ENCODE measurements around the gene ATP10B.

ATP10B gene

DNA sequence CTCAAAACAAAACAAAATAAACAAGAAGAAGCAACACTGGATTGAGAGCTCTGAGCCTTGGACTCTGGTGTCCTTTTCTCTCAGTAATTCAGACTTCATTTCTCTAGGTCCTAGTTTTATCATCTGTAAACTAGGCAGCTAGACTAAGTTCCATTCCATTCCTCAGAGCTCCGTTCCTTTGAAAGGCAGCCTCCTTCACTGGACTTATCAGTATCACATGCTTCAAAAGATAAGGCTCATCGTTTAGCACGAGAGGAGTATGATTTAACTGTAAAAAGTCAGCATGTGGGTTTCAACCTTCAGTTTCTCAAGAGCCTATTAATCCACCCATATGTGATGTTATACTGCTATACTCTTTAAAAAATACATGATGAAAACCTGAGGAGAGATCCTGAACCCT is 1.6 kb downstream of the ATP10B start:
- Histone ChIP-seq H3K9me3 (replicated peaks in 1 of 11) (no peaks in the 10 kb centered on the region), H3K4me2 (no peak overlapping the region), H4K20me1 (no peaks in the 10 kb centered on the region), H3K27ac (no peak overlapping the region), H3K36me3 (no peaks in the 10 kb centered on the region), H3K4me1 (peaks cover 0 to 3% (median 0%) of the 10 kb centered on the region in 10 experiments; a peak in 1 of 20 replicates), H3K4me3 (no peak overlapping the region), H3K9ac (no peak overlapping the region), H3K27me3 (no peaks in the 10 kb centered on the region)
- TF ChIP-seq Cebpa-rat (IDR thresholded peaks at IDR 0.05) = no peak

DNA sequence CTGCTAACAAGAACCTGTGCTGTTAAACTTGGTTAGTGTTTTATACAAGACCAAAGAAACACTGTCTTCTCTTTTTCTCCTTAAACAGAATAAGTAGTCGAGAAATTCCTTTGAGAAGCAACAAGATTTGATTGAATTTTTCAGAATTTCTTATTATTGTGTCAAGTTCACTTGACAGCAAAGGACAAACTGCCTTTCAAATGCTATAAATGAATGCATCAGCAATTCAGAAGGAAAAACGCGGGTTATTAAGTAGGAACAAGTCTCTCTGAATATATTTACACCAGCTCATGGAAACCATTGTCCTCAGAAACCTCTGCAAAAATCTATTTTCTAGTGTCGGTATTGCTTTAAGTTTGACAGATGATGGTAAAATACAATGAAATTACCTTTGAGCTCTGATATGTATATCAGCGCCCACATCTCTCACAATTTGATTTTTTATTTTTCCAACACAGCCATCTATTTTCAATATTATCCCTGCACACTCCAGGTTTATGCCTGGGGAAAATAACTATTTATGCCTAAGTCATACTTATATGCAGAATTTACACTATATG is 4.4 kb downstream of the ATP10B start:
- Histone ChIP-seq H3K4me3 (no peak overlapping the region), H3K9me3 (replicated peaks in 1 of 11) (no peaks in the 10 kb centered on the region), H3K4me2 (no peak overlapping the region), H3K27ac (no peak overlapping the region), H3K4me1 (peaks cover 0 to 11% (median 7%) of the 10 kb centered on the region in 10 experiments; a peak in 15 of 20 replicates), H3K36me3 (no peaks in the 10 kb centered on the region), H3K27me3 (no peaks in the 10 kb centered on the region), H3K9ac (no peak overlapping the region), H4K20me1 (no peaks in the 10 kb centered on the region)
- no peak for TF ChIP-seq Cebpa-rat (IDR thresholded peaks at IDR 0.05)

DNA sequence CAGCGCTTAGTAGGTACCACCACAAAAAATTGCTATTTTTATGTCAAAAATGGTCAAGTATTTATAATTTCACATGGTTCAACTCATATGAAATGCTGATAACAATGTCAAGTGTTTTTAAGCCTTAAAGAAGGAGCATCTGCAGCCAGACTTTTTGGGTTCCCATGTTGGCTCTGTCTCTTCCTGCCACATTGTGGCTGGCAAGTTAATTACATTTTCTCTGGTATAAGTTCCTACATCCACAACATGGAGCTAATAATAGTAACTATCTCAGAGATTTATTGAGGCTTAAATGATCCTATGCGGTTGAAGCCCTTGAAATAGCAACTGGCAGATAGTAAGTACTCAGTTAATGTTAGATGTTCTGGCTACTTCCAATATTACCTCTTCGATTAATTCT is 5.4 kb downstream of the ATP10B start:
- H3K9ac ChIP-seq = no peak overlapping the region
- H4K20me1 ChIP-seq = no peaks in the 10 kb centered on the region
- no peak overlapping the region for H3K4me2 ChIP-seq
- peaks cover 0 to 12% (median 8%) of the 10 kb centered on the region in 10 experiments; a peak in 15 of 20 replicates for H3K4me1 ChIP-seq
- H3K9me3 ChIP-seq (replicated peaks in 1 of 11) = no peaks in the 10 kb centered on the region
- no peak for TF ChIP-seq Cebpa-rat (IDR thresholded peaks at IDR 0.05)
- no peaks in the 10 kb centered on the region for H3K27me3 ChIP-seq
- no peak overlapping the region for H3K27ac ChIP-seq
- H3K4me3 ChIP-seq = no peak overlapping the region
- no peaks in the 10 kb centered on the region for H3K36me3 ChIP-seq

DNA sequence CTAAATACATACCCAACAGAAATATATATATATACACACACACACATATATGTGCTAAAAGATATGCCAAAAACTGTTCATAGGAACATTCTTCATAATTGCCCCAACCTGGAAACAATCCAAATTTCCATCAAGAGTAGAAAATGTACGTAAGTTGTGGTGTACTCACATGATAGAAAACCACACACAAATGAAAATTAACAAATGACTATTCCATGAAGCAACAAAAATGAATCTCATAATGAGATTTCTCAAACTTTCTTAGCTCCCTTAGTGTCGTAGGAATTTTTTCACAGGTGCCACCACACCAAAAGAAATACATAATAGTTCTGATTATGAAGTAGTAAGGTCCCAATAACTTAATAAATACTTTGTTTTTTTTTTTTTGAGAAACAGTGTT is 7.8 kb downstream of the ATP10B start:
- Histone ChIP-seq H3K4me2 (no peak overlapping the region), H3K9ac (no peak overlapping the region), H3K4me1 (peaks cover 0 to 12% (median 8%) of the 10 kb centered on the region in 10 experiments; a peak in 15 of 20 replicates), H3K36me3 (no peaks in the 10 kb centered on the region), H3K4me3 (no peak overlapping the region), H3K9me3 (replicated peaks in 1 of 11) (no peaks in the 10 kb centered on the region), H4K20me1 (no peaks in the 10 kb centered on the region), H3K27me3 (no peaks in the 10 kb centered on the region), H3K27ac (no peak overlapping the region)
- no peak for TF ChIP-seq Cebpa-rat (IDR thresholded peaks at IDR 0.05)

DNA sequence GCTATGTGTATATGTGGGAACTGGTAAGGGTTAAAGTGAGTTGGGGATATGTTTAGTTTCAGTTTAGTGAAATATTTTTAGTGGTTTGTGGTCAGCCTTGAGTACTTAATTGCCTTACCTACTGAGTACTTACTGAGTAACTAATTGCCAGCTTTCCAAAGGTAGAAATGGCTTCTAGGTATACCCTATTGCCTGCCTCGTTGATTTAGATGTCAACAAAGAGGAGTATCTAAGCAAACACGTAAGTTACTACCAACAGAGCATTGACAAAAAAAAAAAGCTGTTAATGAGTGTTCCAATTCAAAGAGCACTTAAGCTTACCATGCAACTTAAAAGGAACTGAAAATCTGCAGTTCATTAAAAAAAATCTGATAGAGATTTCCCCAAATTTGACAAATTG is 8.8 kb downstream of the ATP10B start:
- no peaks in the 10 kb centered on the region for H3K36me3 ChIP-seq
- TF ChIP-seq Cebpa-rat (IDR thresholded peaks at IDR 0.05) = no peak
- no peaks in the 10 kb centered on the region for H4K20me1 ChIP-seq
- peaks cover 0 to 12% (median 7%) of the 10 kb centered on the region in 10 experiments; a peak in 15 of 20 replicates for H3K4me1 ChIP-seq
- H3K4me2 ChIP-seq = peak overlapping the region; percentile 20 to 88 (median 44); a peak in 18 of 22 replicates
- peak overlapping the region in 4 of 11 experiments; percentile 20 to 58 (median 46); a peak in 3 of 22 replicates for H3K9ac ChIP-seq
- H3K27ac ChIP-seq = peak overlapping the region in 4 of 11 experiments; percentile 12 to 64 (median 46); a peak in 5 of 22 replicates
- peak overlapping the region in 4 of 10 experiments; percentile 25 to 52 (median 40); a peak in 6 of 20 replicates for H3K4me3 ChIP-seq
- no peaks in the 10 kb centered on the region for H3K27me3 ChIP-seq
- H3K9me3 ChIP-seq (replicated peaks in 1 of 11) = no peaks in the 10 kb centered on the region

DNA sequence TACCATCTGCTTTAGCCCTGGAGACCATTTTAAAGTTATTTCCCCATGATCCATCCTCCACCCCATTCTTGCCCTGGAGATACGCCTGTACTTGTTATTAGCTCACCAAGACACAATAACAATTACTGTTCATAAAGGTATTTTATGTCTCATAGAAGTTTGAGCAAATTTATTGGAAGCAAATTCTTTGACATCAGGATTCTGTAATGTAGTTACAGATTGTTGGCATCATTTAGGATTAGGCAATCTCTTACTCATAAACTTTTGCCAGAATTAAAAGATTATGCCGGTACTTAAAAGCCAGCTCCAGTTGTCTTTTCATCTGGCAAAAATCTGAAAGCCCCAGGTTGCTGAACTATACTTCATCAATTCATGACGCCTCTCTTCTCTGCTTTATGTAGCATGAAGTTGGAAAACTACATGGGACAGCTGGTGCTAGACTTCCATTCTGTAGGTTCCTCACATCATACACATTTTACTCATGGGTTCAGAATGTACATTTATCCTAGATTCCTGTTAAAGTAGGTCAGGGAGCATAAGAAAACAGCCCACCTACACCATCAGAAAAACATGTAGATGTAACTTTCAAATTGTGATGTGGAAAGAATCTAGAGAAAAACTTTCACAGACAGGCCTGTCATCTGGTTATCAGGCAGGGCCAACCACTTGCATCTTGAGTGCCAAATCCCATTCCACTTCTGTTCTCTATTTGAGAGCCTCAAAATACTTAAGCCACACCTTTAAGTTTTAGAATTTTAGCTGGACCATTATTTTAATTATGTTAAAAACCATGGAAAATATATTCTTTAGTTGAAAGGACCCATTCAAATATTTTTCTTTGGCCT is 14.0 kb downstream of the ATP10B start:
- H3K9me3 ChIP-seq (replicated peaks in 1 of 11) = peaks cover 6 to 18% (median 14%) of the 10 kb centered on the region in 11 experiments
- no peak overlapping the region for H3K27ac ChIP-seq
- H3K9ac ChIP-seq = no peak overlapping the region
- no peak overlapping the region for H3K4me3 ChIP-seq
- no peak overlapping the region for H3K4me2 ChIP-seq
- no peaks in the 10 kb centered on the region for H4K20me1 ChIP-seq
- TF ChIP-seq Cebpa-rat (IDR thresholded peaks at IDR 0.05) = no peak
- H3K27me3 ChIP-seq = no peaks in the 10 kb centered on the region
- H3K36me3 ChIP-seq = no peaks in the 10 kb centered on the region
- peaks cover 2 to 21% (median 10%) of the 10 kb centered on the region in 10 experiments; a peak in 15 of 20 replicates for H3K4me1 ChIP-seq

DNA sequence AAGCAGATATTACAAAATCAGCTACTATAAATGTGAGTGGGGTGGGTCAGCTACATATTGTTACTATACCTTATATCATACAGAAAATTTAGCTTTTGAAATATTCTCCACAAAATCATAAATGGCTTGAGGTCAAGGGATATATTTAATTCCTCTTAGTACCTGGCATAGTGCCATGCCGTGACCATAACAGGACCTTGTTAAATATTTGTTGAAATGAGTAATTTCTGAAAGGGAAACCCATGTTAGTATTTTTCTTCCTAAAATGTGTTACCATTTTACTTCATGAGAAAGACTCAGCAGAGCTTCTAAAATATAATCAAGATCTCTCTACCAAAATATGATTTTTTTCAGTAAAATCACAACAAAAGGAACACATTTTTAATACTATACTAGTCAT is 14.8 kb downstream of the ATP10B start:
- no peaks in the 10 kb centered on the region for H3K36me3 ChIP-seq
- H3K27ac ChIP-seq = no peak overlapping the region
- H3K27me3 ChIP-seq = no peaks in the 10 kb centered on the region
- TF ChIP-seq Cebpa-rat (IDR thresholded peaks at IDR 0.05) = no peak
- H3K4me2 ChIP-seq = no peak overlapping the region
- H3K9me3 ChIP-seq (replicated peaks in 1 of 11) = peaks cover 13 to 25% (median 20%) of the 10 kb centered on the region in 11 experiments
- H3K4me1 ChIP-seq = peaks cover 0 to 17% (median 6%) of the 10 kb centered on the region in 10 experiments; a peak in 10 of 20 replicates
- no peak overlapping the region for H3K9ac ChIP-seq
- H4K20me1 ChIP-seq = no peaks in the 10 kb centered on the region
- H3K4me3 ChIP-seq = no peak overlapping the region

DNA sequence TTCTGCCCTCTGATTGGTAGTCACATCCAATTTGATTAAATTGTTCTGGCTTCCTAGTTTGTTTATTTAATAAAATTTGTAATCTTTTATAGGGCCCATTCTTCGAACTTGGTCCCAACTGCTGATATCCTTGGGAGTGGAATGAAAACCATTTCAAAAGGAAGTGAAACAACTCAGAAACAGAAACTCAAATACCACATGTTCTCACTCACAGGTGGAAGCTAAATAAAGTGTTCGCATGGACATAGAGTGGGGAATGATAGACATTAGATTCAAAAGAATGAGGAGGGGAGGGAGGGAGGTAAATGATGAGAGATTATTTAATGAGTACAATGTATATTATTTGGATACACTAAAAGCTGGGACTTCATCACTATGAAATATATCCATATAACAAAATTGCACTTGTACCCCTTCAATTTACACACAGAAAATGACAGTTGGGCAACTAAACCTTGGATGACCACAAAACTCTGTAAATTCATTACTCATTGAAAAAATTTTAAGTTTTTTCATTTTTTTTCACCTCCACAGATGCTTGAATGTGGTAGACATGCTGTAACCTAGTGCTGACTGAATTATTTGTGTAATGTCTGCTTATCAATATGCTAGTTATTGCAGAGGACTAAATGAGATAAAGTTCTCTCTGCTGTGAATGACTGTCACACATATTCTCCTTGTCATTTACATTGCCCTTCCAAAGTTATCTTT is 16.0 kb downstream of the ATP10B start:
- no peak for TF ChIP-seq Cebpa-rat (IDR thresholded peaks at IDR 0.05)
- no peaks in the 10 kb centered on the region for H3K36me3 ChIP-seq
- no peak overlapping the region for H3K4me3 ChIP-seq
- H3K4me1 ChIP-seq = peaks cover 0 to 17% (median 6%) of the 10 kb centered on the region in 10 experiments; a peak in 10 of 20 replicates
- H3K4me2 ChIP-seq = peak overlapping the region in 9 of 11 experiments; percentile 4 to 24 (median 17); a peak in 10 of 22 replicates
- H3K9ac ChIP-seq = no peak overlapping the region
- peaks cover 13 to 25% (median 20%) of the 10 kb centered on the region in 11 experiments for H3K9me3 ChIP-seq (replicated peaks in 1 of 11)
- no peaks in the 10 kb centered on the region for H4K20me1 ChIP-seq
- no peaks in the 10 kb centered on the region for H3K27me3 ChIP-seq
- H3K27ac ChIP-seq = no peak overlapping the region

DNA sequence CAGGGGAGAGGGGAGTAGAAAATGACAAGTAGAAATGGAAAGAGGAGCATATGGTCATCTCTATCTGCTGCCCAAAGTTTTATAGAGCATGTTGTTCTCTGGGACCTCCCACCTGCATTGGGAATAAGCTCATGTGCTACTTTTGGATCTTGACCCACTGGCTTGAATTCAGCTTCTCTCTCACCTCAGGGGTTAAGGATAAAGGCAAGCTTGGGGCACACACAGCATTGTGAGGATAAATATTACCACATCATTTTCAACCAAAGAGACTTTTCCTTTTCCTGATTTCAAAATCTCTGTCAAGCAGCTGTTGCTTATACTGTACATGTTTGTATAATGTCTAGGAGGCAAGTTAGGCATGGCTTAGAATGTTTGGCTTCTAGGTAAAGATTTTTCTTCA is 16.6 kb downstream of the ATP10B start:
- no peaks in the 10 kb centered on the region for H3K27me3 ChIP-seq
- H3K36me3 ChIP-seq = no peaks in the 10 kb centered on the region
- H3K9ac ChIP-seq = no peak overlapping the region
- peak overlapping the region in 9 of 11 experiments; percentile 4 to 24 (median 17); a peak in 9 of 22 replicates for H3K4me2 ChIP-seq
- peaks cover 0 to 17% (median 6%) of the 10 kb centered on the region in 10 experiments; a peak in 10 of 20 replicates for H3K4me1 ChIP-seq
- no peak for TF ChIP-seq Cebpa-rat (IDR thresholded peaks at IDR 0.05)
- no peak overlapping the region for H3K27ac ChIP-seq
- H4K20me1 ChIP-seq = no peaks in the 10 kb centered on the region
- peaks cover 13 to 25% (median 20%) of the 10 kb centered on the region in 11 experiments for H3K9me3 ChIP-seq (replicated peaks in 1 of 11)
- no peak overlapping the region for H3K4me3 ChIP-seq
